Stimulated activated naive CD8-positive, alpha-beta T cell treated with anti-CD3 and anti-CD28 coated beads, Interleukin-15, Interleukin-2, amounts not matched to agents 100 ng/mL and 50 ng/mL, for 24 hours (primary cell): ENCODE data around the gene PRR15.

Source experiments
- H3K27ac Mint-ChIP-seq: one replicate; pipeline ENCODE4 v1.8.0; 2021; ENCODE audit warnings: mild to moderate bottlenecking, mixed read lengths
- H3K27me3 Mint-ChIP-seq: one replicate; pipeline ENCODE4 v1.8.0; 2021; ENCODE audit warnings: mixed read lengths
- H3K36me3 Mint-ChIP-seq: one replicate; pipeline ENCODE4 v1.8.0; 2021; ENCODE audit warnings: low read depth, mixed read lengths
- H3K4me1 Mint-ChIP-seq: one replicate; pipeline ENCODE4 v1.8.0; 2021; ENCODE audit warnings: low read depth, mixed read lengths
- H3K4me3 Mint-ChIP-seq: one replicate; pipeline ENCODE4 v1.8.0; 2021; ENCODE audit warnings: mild to moderate bottlenecking, mixed read lengths
- H3K9me3 Mint-ChIP-seq: one replicate; pipeline ENCODE4 v1.8.0; 2021; ENCODE audit warnings: mixed read lengths

Gene PRR15

DNA sequence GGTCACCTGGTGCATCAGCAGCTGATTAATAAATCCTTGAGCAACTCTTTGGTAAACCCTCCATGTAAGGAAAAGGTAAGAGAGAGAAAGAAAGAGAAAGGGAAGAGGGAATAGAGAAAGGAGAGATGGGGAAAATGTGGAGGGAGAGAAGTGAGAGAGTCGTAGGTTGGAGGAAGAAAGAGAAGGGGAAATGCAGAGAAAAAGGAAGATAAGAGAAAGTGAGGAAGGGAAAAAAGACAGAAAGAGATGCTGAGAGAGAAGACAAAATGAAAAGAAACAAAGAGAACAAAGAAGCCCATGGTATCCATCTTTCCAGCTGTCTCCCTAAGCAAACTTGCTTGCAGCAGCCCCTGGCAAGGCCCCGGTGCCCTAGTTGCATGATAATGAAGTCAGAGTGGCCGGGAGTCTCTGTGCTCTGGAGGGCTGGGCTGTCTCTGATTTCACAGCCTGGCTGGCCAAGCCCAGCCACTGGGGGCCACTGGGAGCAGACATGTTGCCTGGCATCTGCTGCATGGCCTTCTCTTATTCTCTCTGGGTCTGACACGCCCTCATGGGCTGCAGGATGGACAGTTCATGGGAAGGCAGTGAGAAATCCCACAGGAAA is 48.4 kb downstream of the PRR15 start:
- peaks cover 15% of the 10 kb centered on the region for H3K27me3 Mint-ChIP-seq
- H3K4me3 Mint-ChIP-seq, result no peak overlapping the region
- H3K9me3 Mint-ChIP-seq, result no peaks in the 10 kb centered on the region
- H3K4me1 Mint-ChIP-seq, result no peaks in the 10 kb centered on the region
- H3K27ac Mint-ChIP-seq, result no peak overlapping the region
- H3K36me3 Mint-ChIP-seq, result no peaks in the 10 kb centered on the region

DNA sequence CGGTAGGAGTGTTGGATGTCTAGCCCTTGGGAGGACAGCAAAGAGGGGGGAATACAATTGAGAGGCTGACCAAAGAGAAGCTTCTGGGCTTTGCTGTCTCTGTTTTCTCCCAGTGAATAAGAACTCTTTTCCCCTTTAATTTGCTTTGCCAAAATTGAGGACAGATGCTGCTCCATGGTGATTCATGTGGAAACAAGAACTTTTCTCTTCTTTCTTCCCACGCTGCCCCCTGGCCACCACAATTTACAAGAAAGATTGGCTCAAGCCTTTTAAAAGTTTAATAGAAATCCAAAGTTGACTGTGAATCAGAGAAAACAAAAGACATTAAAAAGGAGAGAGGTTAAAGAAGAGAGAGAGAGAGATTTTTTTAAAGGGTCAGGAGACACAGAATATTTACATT is 49.0 kb downstream of the PRR15 start:
- Mint-ChIP-seq H3K27ac (no peak overlapping the region), H3K4me1 (no peaks in the 10 kb centered on the region), H3K36me3 (no peaks in the 10 kb centered on the region), H3K4me3 (no peak overlapping the region), H3K27me3 (peaks cover 20% of the 10 kb centered on the region), H3K9me3 (no peaks in the 10 kb centered on the region)

DNA sequence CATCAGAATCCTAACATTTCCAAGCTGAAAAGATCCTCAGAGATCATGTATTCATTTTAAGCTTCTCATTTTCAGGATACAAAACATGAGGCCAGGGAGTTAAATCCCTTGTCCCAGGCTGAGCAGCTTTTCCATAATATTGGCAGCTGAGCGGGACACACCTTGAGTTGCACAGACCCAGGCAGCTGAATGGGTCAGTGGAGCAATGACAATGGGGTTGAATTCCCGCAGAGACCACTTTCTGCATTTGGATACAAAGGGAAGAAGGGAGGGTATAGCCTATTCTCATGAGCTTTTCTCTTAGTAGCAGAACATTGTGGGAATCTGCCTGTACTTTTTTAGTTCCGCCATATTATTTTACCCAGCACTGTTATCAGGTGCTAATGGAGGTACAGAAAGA is 49.5 kb downstream of the PRR15 start:
- H3K4me3 Mint-ChIP-seq, result no peak overlapping the region
- H3K4me1 Mint-ChIP-seq, result no peaks in the 10 kb centered on the region
- H3K36me3 Mint-ChIP-seq, result no peaks in the 10 kb centered on the region
- no peaks in the 10 kb centered on the region for H3K9me3 Mint-ChIP-seq
- no peak overlapping the region for H3K27ac Mint-ChIP-seq
- H3K27me3 Mint-ChIP-seq, result peaks cover 20% of the 10 kb centered on the region

DNA sequence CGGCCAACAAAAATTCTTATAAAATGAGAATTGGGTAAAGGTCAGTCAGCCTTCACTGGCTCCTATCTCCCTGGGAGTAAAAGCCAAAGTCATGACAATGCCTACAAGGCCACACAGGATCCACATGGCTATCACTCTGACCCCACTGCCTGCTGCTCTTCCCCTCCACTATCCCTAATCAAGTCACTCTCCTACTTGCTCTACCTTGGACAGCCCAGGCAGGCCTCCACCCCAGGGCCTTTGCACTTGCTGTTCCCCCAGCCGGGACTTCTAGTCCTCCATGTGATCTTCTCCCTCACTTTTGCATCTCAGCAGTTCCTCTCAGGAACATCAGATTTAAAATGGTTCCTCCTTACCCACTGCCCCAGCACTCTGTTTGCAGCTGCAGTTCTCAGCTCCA is 50.6 kb downstream of the PRR15 start:
- no peak overlapping the region for H3K27ac Mint-ChIP-seq
- no peaks in the 10 kb centered on the region for H3K36me3 Mint-ChIP-seq
- peaks cover 21% of the 10 kb centered on the region for H3K27me3 Mint-ChIP-seq
- H3K4me1 Mint-ChIP-seq, result no peaks in the 10 kb centered on the region
- H3K4me3 Mint-ChIP-seq, result no peak overlapping the region
- no peaks in the 10 kb centered on the region for H3K9me3 Mint-ChIP-seq
